ENCODE data around the gene PTGES3.

- no peak; the same call in 1 of the 2 replicates for TF ChIP-seq POLR2AphosphoS5 (IDR thresholded peaks at IDR 0.05; ENCODE audit: low read depth)
- no peak for TF ChIP-seq CTCF (conservative IDR thresholded peaks at IDR 0.05; ENCODE audit: low read depth in 2 of 2)
- TF ChIP-seq EZH2 (IDR thresholded peaks at IDR 0.05; ENCODE audit: low read depth, unreplicated experiment), result no peak
- no peak for TF ChIP-seq CREB1 (CRISPR knock-in tag; IDR thresholded peaks at IDR 0.05; ENCODE audit: low read depth)
- TF ChIP-seq EZH2phosphoT487 (IDR thresholded peaks at IDR 0.05; ENCODE audit: unreplicated experiment), result no peak
Measured at GRCh38 chr12:56687223-56688128, 608 bp downstream of the PTGES3 start.

All from GM23338 (cell line).